Glutamatergic neuron (in vitro differentiated cells): Measurements from ENCODE around the gene MMD2. TPM values are rescaled to one million over a fixed set of nuclear protein-coding genes. Genes with fewer than 3 reads are reported as not detected.
A peak's percentile ranks its signal among the peaks of the same experiment; 100 is the strongest.

Experiments
- DNase-seq: peaks from one replicate; pipeline ENCODE4 v3.0.0; 2022
- H3K27ac Mint-ChIP-seq: one replicate; pipeline ENCODE4 v1.8.0; 2020; ENCODE audit warnings: mild to moderate bottlenecking, mixed read lengths, inconsistent platforms; ENCODE audit not compliant: unreplicated experiment
- H3K27me3 Mint-ChIP-seq: one replicate; pipeline ENCODE4 v1.8.0; 2020; ENCODE audit warnings: mild to moderate bottlenecking, moderate library complexity, mixed read lengths, inconsistent platforms; ENCODE audit not compliant: unreplicated experiment
- H3K36me3 Mint-ChIP-seq: one replicate; pipeline ENCODE4 v1.8.0; 2020; ENCODE audit warnings: mild to moderate bottlenecking, mixed read lengths, inconsistent platforms; ENCODE audit not compliant: unreplicated experiment
- H3K4me1 Mint-ChIP-seq: one replicate; pipeline ENCODE4 v1.8.0; 2020; ENCODE audit warnings: mild to moderate bottlenecking, low read depth, mixed read lengths, inconsistent platforms; ENCODE audit not compliant: unreplicated experiment
- H3K4me3 Mint-ChIP-seq: one replicate; pipeline ENCODE4 v1.8.0; 2020; ENCODE audit warnings: mild to moderate bottlenecking, mixed read lengths, inconsistent platforms; ENCODE audit not compliant: unreplicated experiment
- H3K9me3 Mint-ChIP-seq: one replicate; pipeline ENCODE4 v1.8.0; 2020; ENCODE audit warnings: mild to moderate bottlenecking, moderate library complexity, mixed read lengths, inconsistent platforms; ENCODE audit not compliant: unreplicated experiment
- total RNA-seq: library from RNA; stranded (reverse); fragmentation: NEBNext Ultra II Directional; extraction: Animal tissue kit (Norgen Biotek cat#: 25700); gene quantifications from one replicate; pipeline ENCODE4 v1.2.1, GENCODE V29; 2021; ENCODE audit not compliant: unreplicated experiment
- TF ChIP-seq, protein P1 (sequence below): fragments of 200-600 bp; sonication (generic); IDR thresholded peaks from one replicate; pipeline ENCODE4 v1.5.0; 2021; ENCODE audit not compliant: partially characterized antibody, unreplicated experiment

The MMD2 gene
- total RNA-seq, 1 donor from 2014 or later = 0.47 TPM

DNA sequence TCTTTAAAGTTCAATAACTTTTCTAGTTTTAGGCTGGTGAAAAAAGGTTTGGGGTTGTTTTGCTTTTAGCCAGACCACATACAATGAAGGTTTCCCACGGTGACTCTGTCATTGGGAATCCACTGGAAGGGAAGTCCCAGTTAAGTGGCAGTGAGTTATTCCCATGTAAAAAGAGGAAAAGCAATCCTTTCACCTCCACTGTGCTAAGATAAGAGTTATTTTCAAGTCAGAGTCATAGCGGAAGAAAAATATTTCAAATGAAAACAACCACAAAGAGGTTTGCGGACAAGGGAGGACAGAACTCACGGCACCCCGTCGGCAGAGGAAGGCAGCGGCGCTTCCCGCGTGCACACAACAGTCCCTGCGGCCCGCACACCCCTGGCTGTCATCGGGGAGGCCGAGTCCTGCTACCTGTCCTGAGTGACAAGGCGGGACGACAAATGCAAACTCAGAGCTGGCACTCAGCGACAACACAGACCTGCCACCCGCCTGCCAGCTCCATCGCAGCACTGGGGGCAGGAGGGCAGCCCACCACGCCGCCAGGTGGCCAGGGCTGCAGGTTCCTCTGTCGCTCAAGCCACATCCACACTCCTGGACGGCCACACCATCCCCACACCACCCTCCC is 87.8 kb downstream of the MMD2 start:
- Mint-ChIP-seq H3K27me3 (peaks cover 3% of the 10 kb centered on the region), H3K4me3 (no peak overlapping the region), H3K36me3 (peaks cover 9% of the 10 kb centered on the region), H3K4me1 (peaks cover 13% of the 10 kb centered on the region), H3K9me3 (peaks cover 4% of the 10 kb centered on the region), H3K27ac (peak overlapping the region; percentile 48)
- no peak for DNase-seq
- TF ChIP-seq, protein P1, sequence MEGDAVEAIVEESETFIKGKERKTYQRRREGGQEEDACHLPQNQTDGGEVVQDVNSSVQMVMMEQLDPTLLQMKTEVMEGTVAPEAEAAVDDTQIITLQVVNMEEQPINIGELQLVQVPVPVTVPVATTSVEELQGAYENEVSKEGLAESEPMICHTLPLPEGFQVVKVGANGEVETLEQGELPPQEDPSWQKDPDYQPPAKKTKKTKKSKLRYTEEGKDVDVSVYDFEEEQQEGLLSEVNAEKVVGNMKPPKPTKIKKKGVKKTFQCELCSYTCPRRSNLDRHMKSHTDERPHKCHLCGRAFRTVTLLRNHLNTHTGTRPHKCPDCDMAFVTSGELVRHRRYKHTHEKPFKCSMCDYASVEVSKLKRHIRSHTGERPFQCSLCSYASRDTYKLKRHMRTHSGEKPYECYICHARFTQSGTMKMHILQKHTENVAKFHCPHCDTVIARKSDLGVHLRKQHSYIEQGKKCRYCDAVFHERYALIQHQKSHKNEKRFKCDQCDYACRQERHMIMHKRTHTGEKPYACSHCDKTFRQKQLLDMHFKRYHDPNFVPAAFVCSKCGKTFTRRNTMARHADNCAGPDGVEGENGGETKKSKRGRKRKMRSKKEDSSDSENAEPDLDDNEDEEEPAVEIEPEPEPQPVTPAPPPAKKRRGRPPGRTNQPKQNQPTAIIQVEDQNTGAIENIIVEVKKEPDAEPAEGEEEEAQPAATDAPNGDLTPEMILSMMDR = no peak

DNA sequence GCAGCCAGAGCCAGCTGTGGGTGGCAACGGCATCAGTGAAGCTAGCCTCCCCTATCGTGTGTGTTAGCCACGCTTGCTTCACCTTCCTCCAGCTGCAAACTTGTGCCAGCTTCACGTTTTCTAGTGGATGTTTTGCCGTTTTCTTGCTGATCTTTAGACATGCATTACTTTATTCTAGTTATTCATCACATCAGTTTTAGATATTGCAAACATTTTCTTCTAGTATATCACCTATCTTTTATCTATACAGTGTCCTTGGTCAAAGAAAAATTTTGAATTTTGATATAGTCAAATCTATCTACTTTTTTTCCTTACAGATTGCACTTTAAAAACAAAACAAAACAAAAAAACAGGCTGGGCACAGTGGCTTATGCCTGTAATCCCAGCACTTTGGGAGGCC is 90.5 kb downstream of the MMD2 start:
- Mint-ChIP-seq H3K4me3 (no peak overlapping the region), H3K9me3 (peaks cover 7% of the 10 kb centered on the region), H3K36me3 (peaks cover 24% of the 10 kb centered on the region), H3K4me1 (peaks cover 13% of the 10 kb centered on the region), H3K27ac (no peak overlapping the region), H3K27me3 (peaks cover 3% of the 10 kb centered on the region)
- TF ChIP-seq, protein P1 = no peak
- no peak for DNase-seq

DNA sequence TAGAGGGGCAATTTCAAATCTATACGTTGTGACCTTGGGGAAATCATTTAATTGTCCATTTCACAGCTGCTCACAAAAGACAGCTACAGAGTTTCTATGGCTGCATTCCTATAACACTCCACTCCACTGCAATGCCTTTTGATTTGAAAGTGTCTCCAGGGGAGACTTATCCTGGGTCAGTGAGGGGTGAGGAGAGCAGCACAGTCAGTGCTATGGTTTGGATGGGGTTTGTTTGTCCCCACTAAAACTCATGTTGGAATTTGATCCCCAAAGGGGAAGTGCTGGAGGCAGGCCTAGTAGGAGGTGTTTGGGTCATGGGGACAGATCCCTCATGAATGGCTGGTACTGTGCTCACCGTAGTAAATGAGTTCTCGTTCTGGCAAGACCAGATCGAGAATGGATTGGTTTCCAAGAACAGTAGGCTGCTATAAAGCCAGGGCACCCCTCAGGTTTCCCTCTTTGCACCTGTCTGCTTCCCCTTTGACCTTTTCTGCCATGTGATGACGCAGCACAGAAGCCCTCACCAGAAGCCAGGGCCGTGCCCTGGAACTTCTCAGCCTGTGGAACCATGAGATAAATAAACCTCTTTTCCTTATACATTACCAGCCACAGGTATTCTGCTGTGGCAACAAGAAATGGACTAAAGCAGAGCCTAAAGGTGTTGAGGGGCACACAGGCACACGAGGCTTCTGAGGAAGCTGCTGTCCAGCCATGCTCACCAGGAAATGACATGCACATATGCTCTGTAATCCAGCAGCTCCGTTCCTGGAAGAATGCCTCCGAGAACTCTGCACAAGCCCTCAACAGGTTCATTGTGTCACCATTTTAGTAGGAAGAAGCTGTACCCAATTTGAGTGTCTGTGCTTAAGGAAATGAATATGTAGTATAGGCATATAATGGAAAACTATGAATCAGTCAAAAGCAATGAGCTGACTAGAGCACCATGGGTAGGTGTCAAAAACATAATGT is 92.2 kb downstream of the MMD2 start:
- Mint-ChIP-seq H3K27ac (no peak overlapping the region), H3K4me1 (peaks cover 3% of the 10 kb centered on the region), H3K36me3 (peaks cover 32% of the 10 kb centered on the region), H3K9me3 (peaks cover 7% of the 10 kb centered on the region), H3K4me3 (no peak overlapping the region), H3K27me3 (no peaks in the 10 kb centered on the region)
- no peak for DNase-seq
- TF ChIP-seq, protein P1 = no peak

DNA sequence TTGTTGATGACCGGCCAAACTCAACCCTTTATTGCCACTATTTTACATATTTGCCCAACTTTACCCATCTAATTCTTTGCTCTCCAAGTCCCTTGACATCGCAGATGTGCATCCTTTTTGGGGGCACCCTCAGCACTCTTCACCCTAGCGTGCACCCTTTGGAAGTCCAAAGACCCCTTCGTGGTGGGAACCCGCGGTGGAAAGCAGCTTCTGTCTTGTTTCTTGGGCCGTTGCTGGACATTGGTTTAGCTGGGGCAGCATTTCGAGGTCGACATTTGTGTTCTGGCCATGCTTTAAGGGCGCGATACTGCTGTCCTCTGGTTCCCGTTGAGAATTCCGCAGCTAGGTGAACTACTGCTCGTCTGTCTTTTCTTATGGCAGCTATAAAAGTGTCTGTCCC is 96.8 kb downstream of the MMD2 start:
- Mint-ChIP-seq H3K4me1 (peaks cover 10% of the 10 kb centered on the region), H3K4me3 (peak overlapping the region; percentile 63), H3K27ac (no peak overlapping the region), H3K9me3 (peaks cover 6% of the 10 kb centered on the region), H3K36me3 (peaks cover 29% of the 10 kb centered on the region), H3K27me3 (peaks cover 2% of the 10 kb centered on the region)
- DNase-seq = no peak
- TF ChIP-seq, protein P1 = no peak

DNA sequence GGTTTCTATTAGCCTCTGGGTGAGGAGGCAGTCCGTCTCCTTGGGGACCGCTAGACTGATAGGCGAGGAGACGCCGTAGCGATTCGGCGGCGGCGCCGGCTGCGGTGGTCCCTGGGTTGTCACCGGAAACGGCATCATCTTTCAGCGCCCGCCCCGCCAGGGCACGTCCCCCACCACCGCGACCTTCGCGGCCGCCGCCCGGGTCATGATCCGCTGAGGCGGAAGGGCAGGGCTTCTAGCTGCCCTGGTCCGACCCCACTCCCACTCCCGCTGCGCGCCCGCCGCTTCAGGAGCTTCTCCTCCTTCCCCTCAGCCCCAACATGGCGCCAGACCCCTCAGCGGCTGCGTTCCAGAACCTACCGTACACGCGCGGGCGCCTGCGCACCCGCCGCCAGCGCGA is 97.3 kb downstream of the MMD2 start, which contains the start of gene PAPOLB:
PAPOLB (minus strand) TSS at position 358 of the 400 bp plus-strand sequence; CDS start at position 138, 220 bp downstream.
- peaks cover 7% of the 10 kb centered on the region for H3K9me3 Mint-ChIP-seq
- H3K4me3 Mint-ChIP-seq = peak within 1 kb of the TSS; percentile 63
- TF ChIP-seq, protein P1 = no peak

More for the DNA sequence above, 97.3 kb downstream of the MMD2 start, which contains the start of gene PAPOLB:
- Mint-ChIP-seq H3K36me3 (peaks cover 29% of the 10 kb centered on the region), H3K27ac (no peak within 1 kb of the TSS), H3K27me3 (peaks cover 2% of the 10 kb centered on the region), H3K4me1 (peaks cover 15% of the 10 kb centered on the region)
- DNase-seq = no peak
